Activated T-cell treated with anti-CD3 and anti-CD28 coated beads for 1 hour (primary cell): ENCODE results near the gene PAK2.
"Not testable (repeated sequence)": the region's sequence is repeated elsewhere in the genome, so short reads cannot be mapped to it uniquely, and the experiment has no call there.

Source experiments
- DNase-seq: peaks from one replicate; pipeline ENCODE4 v3.0.0-alpha.2; 2020; ENCODE audit warnings: low read depth

PAK2 gene

DNA sequence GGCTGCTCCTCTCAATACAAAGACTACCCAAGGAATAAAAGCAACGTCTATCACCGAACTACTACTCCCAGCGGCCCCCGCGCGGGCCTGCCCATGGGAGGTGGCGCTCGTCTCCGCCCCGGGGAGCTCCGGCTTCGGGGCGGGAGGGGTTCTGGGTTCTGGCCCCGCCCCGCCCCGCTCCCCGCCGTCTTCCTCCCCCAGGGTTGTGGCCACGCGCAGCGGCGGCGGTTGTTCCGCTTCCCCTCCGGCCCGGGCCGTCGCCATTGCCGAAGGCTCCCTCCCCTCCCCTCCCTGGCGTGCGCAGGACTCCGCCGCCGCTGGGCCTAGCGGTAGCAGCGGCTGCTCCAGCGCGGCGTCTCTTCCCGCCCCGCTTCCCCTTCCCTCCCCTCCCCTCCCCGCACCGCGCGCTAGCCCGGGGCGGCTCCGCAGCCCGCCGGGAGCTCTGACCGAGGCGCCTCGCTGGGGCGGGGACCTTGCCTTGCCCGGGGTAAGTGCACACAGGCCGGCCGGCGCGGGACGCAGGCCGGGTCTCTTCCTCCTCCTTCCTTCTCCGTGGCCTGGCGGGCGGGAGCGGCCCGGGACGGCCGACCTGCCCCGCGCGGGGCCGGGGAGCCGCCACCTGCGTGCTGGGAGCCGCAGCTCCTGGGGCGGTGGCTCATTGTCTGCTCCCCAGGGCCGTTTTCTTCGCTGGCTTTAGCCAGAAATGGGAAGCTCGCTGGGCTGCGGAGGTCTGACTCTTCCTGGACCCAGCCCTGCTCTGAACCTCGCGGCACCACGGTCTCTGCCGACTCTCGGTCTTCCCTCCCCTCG, at the start of gene PAK2:
Gene PAK2 (plus strand): TSS at position 187 of the 810 bp plus-strand sequence. CDS start 42,790 bp downstream, outside the sequence.
- DNase-seq, result peak; percentile 87

DNA sequence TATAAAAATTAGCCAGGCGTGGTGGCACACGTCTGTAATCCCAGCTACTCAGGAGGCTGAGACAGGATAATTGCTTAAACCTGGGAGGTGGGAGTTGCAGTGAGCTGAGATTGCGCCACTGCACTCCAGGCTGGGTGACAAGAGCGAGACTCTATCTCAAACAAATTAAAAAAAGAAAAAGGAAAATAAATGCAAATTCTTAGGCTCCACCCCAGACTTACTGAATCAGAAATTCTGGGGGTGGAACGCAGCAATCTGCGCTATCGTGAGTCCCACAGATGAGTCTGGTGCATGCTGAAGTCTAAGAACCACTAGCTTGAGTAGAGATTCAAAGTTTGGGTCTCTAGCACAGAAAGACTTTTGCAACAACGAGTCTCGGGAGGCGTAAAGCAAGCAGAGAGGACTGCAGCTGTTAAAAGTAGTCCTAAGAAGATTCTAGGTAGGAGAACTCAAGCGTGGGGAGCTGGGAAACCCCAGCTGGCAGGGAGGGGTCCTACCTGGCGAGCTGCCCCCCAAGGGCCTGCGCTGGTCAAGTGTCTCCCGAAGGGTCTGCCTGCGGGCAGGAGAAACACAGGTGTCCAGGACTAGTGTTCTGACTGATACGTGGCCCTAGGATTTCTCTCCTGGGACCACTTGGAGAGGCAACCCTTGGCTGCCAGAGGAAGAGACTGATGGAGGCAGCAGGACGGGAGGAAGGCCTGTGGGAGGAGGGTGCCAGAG, 49.6 kb upstream of the PAK2 start:
- no peak for DNase-seq

DNA sequence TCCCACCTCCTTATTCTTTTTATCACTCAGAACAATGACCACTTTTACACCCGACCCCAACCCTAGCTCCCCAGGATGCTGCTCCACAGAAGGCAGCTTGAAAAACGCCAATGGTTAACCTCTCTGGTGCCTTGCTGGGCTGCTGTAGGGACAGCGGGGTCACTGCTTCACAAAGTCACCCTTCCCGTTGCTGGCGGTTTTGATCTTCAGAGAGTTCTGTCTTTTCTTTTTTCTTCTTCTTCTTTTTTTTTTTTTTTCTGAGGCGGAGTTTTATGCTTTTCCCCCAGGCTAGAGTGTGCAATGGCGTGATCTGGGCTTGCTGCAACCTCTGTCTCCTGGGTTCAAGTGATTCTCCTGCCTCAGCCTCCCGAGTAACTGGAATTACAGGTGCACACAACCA, 48.3 kb upstream of the PAK2 start:
- no peak for DNase-seq

DNA sequence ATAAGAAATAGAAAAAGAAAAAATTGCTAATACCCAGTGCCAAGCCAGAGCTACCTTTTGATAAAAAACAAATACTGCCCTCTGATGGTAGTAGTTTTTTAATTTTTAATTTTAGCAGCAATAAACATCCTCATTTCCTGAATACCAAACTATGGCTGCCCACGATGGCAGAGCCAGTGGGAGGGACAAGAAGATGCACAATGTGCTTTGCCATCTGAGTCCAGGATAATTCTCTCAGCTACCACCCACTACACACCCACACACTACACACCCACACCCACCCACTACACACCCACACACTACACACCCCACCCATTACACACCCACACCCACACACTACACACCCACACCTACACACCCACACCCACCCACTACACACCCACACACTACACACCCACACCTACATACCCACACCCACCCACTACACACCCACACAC, 45.4 kb upstream of the PAK2 start:
- DNase-seq, result no peak

DNA sequence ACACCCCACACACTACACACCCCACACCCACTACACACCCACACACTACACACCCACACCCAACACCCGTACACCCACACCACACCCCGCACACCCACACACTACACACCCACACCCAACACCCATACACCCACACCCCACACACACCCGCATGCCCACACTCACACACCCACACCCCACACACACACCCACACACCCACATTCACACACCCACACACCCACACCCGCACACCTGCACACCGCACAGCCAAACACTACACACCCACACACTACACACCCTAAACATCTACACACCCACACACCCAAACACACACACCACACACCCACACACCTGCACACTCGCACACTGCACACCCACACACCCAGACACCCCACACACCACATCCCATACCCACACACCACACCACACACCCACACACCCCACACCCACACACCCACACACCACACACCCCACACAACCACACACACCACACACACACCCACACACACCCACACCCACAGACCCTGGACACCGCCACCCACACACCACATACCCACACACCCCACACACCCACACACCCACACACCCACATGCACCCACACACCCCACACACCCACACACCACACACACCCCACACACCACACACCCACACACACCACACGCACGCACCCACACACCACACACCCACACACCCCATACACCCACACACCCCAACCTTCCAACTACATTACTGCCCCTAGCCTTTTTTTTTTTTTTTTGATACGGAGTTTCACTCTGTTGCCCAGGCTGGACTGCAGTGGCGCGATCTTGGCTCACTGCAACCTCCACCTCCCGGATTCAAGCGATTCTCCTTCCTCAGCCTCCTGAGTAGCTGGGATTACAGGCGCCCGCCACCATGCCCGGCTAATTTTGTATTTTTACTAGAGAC, 44.5 kb upstream of the PAK2 start:
- no peak for DNase-seq

DNA sequence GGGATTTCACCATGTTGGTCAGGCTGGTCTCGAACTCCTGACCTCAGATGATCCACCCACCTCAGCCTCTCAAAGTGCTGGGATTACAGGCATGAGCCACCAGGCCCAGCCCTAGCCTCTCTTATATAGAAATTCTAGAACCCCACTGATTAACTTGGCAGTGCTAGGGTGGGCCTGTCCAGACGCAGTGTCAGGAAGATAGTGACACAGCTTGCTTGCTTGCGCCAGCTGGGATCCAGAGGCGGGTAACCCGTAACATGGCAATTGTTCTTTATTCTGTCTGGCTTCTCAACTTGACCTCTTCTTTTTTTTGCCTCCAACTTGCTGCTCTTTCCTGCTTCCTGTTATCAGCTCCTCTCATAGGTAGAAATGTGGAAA, 43.8 kb upstream of the PAK2 start:
- no peak for DNase-seq

DNA sequence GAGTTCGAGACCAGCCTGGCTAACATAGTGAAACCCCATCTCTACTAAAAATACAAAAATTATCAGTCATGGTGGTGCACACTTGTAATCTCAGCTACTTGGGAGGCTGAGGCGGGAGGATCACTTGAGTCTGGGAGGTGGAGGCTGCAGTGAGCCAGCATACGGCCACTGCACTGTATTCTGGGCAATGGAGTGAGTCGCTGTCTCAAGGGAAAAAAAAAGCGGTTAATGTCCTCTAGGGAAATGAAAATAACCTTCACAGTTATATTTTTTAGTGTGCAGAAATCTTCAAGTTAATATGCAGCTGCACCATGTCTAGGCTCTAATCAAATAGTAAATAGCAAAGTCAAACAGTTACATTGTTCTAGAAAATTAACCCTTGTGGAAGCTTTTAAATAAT, 42.4 kb upstream of the PAK2 start:
- DNase-seq, result no peak

DNA sequence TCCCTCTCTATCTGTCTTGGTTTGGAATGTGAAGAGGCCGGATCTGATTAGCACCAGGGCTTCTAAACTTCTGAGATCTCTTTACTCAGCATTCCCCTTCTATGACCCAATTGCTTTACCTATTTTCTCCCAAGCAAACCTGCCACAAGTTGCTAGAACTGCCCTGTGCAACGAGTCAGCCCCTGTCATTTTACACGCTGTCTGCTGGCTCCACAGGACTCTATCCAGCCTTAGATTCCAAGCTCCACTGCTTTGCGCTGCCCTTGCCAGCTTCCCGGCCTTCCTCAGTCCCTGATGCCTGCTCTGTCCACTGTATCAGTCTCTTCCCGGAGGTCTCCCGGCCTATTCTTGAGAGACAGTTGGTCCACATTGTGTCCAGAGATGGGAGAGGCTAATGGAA, 39.9 kb upstream of the PAK2 start:
- DNase-seq, result no peak

DNA sequence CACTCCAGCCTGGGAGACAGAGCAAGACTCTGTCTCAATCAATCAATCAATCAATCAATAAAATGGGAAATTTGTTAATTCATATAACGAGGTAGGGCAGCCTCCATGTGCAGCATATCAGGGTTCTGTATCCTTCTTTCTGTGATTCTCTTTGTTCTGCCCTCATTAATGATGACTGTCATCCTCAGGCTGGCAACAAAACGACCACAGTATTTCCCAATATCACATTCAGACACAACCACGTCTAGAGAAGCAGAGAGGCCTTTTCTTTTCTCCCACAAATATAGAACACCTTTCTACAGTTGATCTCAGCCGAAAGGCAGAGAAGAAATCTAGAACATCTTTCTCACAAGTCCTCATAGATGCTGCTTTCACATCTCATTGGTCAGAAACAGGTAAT, 38.9 kb upstream of the PAK2 start:
- DNase-seq, result no peak

DNA sequence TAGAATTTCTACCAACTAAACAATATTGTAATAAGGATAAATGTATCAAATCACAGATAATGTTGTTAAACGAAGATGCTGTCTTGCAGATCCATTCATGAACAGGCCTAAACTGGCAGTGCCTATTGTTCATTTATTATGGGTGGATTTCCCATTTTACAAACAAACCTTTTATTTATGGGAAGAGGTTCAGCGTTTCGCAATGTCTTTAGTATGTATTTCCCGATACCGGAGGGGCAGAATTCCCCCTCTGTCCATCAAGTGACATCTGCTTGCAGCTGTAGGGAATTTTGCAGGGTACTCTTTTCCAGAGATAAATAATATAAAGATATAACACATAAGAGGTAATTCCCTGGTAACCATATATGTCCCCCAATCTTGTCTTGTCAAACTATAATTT, 33.3 kb upstream of the PAK2 start:
- no peak for DNase-seq

DNA sequence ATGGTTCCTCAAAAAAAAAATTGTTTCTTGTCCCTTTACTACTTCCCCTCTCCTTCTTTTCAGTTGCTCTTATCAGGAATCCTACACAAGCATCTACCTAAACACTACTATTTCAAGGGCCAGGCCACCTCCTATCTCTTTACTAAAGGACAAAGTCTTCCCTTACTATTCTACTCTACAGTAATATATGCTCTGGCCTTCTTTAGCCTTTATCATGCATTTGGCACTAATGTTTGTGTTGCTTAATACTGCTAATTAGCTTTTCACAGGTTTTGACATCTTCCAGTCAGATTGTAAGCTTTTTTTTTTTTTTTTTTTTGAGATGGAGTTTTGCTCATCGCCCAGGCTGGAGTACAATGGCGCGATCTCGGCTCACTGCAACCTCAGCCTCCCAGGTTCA, 32.9 kb upstream of the PAK2 start:
- DNase-seq, result no peak

DNA sequence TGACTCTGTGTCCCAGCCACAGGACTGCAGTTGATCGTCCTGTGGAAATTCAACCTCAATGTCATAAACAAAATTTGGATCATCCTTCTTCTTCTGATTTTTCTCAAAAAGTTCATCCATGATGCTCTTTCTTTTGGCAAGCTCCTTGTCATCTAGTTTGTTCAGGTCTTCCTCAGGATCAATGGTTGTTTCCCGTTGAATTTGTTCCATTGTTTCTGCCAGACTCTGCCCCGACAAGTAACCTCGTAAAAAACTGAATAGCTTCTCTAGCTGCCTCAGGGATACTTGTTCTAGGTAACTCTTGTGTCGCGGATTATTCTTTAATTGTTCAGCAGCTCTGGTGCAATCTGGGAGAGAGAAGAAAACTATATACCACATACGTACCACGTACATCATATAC, 32.1 kb upstream of the PAK2 start:
- DNase-seq, result no peak

DNA sequence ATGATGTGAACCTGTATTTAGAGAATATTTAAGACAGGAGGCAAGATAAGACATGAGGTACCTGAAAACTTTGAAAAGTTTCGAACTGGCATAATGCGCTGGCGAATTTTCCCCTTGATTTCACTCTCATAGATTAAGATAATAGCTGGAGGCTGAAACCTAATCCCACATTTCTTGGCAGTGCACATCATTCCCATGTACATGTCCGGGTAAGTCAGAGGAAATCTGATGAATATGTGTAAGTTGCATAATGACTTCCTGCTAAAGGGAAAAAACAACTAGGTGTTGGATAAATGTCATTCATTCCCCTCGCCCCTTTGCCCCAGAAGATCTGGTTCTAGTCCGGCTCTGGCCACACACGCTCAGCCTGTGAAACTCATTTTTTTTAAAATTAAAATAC, 31.2 kb upstream of the PAK2 start:
- no peak for DNase-seq

DNA sequence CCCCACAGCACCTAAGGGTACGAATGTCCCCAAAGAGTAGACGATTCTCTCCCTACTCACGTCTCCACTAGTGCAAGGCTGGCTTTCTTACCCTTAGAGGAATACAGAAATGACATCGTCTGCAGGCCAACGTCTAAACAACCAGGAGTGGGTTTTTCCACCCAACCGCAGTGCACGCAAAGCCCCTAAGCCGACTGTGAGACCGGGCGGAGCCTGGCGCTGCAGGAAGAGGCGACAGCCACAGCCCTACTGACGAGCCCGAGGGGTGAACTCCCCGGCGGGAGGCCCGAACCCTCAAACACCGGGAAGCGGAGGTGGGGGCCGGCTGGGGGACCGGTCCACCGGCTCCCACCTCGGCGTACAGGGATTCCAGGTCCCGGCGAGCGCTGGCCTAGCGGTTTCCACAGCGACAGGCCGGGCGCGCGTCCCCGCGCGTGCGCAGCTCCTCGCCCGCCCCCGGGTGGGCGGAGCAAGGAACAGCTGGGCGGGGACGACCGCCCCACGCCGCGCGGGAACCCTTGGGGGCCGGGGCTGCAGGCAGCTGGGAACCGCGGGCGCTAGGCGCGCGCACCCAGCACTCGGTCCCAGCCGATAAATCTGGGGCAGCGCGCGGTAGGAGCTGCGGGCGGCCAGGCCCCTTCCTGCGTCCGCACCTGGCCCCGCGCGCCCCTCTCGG, 27.7 kb upstream of the PAK2 start, which contains the start of the genes CEP19 and PIGX:
Gene CEP19 (minus strand): TSS at position 413 of the 676 bp plus-strand sequence. CDS start 3,593 bp downstream, outside the sequence.
Gene PIGX (plus strand): TSS at position 540 of the 676 bp plus-strand sequence.
- DNase-seq, result peak; percentile 77

DNA sequence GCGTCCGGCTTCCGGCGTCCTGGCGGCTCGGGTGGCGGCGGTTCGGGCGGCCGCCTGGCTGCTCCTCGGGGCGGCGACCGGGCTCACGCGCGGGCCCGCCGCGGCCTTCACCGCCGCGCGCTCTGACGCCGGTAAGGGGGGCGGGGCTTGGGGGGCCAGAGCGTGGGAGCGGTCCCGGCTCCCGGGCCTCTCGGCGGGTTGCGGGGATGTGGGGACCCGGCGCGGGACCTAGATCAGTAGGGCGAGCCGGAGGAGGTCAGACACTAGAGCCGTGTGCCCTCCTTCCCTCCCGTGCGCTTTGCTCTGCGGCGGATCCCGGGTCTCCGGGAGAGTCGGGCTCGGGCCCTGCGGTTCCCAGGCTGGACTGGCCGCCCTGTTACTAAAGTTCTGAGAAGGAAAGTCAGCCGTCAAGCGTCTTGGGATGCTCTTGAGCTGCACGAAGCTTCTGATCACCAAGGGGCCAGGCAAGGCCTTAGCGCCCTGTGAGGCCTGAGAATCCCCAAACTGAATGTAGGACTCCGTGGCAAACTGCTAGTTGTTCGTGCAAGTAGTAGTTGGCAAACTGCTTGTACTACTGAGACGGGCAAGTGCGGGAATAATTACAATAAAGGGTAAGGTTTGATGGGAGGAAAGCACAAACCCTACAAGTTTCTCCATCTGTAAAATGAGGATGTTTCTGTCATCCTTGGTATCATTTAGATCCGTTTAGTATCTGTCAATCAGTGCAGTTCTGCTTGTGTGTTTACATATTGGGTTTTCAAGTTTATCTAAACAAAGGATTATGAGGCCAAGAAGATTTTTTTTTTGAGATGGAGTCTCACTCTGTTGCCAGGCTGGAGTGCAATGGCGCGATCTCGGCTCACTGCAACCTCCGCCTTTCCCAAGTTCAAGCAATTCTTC, 26.9 kb upstream of the PAK2 start:
- peak; percentile 64 for DNase-seq

DNA sequence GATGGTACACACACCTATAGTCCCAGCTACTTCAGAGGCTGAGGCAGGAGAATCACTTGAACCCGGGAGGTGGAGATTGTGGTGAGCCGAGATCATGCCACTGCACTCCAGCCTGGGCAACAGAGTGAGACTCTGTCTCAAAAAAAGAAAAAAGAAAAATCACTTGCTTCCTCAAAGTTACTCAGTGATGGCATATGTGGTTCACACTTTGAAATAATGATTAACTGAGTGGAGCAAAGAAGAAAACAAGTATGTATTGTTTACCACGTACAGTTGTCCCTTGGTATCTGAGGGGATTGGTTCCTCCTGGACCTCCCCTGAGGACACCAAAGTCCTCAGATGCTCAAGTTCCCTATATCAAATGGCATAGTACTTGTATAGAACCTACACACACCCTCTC, 22.5 kb upstream of the PAK2 start:
- DNase-seq, result not testable (repeated sequence)

DNA sequence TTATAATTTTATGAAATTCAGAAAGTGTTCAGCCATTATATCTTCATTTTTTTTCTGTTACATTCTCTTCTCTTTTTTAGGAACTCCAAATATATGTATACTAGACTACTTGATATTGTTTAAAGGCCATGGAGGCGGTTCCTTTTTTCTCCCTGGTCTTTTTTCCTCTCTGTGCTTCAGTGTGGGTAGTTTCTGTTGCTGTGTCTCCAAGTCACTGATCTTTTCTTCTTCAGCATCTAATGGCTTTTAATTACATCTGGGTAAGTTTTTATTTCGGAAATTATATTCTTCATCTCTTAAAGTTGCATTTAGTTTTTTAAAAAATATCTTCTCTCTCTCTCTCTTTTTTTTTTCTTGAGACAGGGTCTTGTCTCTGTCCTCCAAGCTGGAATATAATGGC, 18.6 kb upstream of the PAK2 start:
- no peak for DNase-seq

DNA sequence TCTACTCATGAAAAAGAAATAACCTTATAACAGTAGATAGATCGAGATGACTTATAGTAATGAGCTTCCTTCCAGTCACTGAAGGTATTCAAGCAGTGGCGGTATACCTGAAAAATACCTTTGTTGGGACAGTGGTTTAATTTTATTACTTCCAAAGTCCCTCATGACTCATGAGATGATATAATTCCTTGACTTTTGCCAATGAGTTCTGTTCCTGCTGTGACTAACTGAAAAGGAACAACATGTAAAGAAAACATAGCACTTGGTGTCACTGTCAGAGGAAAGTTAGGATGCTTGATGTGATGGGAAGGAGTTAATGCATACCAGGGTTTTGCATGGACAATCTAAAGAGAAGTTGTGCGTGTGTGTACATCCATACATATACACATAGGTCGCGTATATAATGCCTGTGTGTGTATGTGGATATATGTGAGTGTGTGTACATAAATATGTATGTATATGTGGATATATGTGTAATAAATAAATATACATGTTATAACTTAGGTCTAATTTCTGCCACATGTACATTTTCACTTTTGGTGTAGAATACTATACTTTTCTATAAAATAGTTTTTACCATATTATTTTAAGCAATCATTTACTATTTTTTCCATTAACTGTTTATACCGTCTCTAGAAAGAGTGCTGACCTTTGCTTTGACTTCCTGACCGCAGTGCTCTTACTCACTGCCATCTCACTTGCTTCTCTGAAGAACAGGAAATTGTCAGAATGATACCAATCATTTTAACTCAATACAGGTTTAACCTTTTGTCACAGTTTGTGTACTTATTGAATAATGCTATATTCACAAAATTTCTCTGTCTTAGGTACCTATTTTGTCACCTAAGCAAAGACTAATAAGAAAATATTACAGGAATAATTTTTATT, 12.6 kb upstream of the PAK2 start:
- no peak for DNase-seq

DNA sequence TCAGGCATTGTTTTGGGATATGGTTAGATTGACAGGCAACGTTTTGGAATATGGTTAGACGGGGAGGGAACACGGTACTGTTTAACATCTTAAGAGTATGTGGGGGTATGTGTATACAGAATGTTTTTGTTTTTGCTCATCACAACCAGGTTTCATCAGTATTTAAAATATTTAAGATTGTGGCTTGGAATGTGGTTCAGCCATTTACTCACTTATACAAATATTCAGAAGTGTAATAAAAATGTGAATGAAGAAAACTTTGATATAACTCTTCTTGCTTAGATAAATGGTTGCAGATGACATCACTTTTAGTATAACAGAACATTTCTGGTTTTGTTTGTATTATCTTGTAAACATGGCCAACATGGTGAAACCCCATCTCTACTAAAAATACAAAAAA, 3.9 kb upstream of the PAK2 start:
- no peak for DNase-seq
